Cardiac fibroblast (primary cell): Measurements from ENCODE around the gene G3BP1.
A peak's percentile ranks its signal among the peaks of the same experiment; 100 is the strongest.

ENCODE experiments used
- DNase-seq, 2 donors: peaks; one replicate each; pipeline versions ENCODE4 v3.0.0 to v3.0.0-alpha.2; 2010; ENCODE audit warnings: low read depth in 2 of 2
- H3K4me3 ChIP-seq, 2 donors: replicated peaks in 1 of 2; 1 replicate in 1 of 2; 2 replicates in 1 of 2; pipeline ENCODE4 v1.5.1; 2011; ENCODE audit warnings: low read depth in 2 of 2, low read length in 2 of 2, mild to moderate bottlenecking in 2 of 2, moderate library complexity in 1 of 2
- CTCF ChIP-seq: IDR thresholded peaks from one replicate; pipeline ENCODE4 v1.5.1; 2011; ENCODE audit warnings: low read depth, mild to moderate bottlenecking, low read length, inconsistent platforms

G3BP1 gene

GRCh38 chr5:151805414-151806223, 33.9 kb downstream of the G3BP1 start:
- no peak overlapping the region for H3K4me3 ChIP-seq
- no peak for TF ChIP-seq CTCF
- peak; percentile 51 to 81 for DNase-seq

- TF ChIP-seq CTCF = no peak
- H3K4me3 ChIP-seq = no peak overlapping the region
- DNase-seq = peak in 1 of 2 donors; percentile 55
Measured at GRCh38 chr5:151808451-151809169, 36.9 kb downstream of the G3BP1 start.

DNA sequence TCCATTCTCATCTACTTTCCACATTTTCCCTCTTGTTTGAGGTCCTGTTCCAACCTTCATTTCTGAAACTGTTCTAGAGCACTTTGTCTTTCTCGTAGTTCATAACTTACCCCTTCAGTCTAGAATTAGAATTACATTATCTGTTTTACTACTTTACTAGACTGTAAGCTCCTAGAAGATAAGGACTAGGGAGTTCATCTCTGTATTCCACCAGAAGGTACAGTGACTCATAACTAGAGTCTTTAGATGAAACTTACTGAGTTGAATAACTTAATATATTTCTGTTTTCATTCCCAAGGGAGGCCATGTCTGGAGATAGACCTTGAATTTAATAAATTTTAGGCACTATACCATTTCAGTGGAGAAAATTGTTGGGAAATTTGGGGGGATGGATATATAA, 38.7 kb downstream of the G3BP1 start:
- peak in 1 of 2 donors; percentile 48 for DNase-seq
- no peak overlapping the region for H3K4me3 ChIP-seq
- TF ChIP-seq CTCF = no peak

DNA sequence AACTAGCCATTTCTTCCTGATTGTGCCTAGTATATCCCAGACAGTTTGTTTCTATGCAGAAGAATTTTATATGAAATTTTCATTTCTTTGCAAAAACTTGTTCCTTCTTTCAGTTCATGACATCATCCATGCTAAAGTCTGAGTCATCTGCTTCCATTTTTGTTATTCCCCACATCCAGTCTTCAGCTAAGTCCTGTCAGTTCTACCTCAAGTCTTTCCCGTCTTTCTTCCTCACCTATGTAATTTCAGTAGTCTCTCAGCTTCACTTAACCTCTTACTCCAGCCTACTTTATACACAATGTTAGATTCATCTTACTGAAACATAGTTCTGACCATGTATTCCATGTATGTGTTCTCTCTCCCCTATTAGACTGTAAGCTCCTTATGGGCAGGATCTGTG, 39.1 kb downstream of the G3BP1 start:
- no peak overlapping the region for H3K4me3 ChIP-seq
- peak in 1 of 2 donors; percentile 43 for DNase-seq
- no peak for TF ChIP-seq CTCF

- peak; percentile 79 to 85 for DNase-seq
- TF ChIP-seq CTCF = no peak
- no peak overlapping the region for H3K4me3 ChIP-seq
Measured at GRCh38 chr5:151811593-151812321, 40.0 kb downstream of the G3BP1 start.

DNA sequence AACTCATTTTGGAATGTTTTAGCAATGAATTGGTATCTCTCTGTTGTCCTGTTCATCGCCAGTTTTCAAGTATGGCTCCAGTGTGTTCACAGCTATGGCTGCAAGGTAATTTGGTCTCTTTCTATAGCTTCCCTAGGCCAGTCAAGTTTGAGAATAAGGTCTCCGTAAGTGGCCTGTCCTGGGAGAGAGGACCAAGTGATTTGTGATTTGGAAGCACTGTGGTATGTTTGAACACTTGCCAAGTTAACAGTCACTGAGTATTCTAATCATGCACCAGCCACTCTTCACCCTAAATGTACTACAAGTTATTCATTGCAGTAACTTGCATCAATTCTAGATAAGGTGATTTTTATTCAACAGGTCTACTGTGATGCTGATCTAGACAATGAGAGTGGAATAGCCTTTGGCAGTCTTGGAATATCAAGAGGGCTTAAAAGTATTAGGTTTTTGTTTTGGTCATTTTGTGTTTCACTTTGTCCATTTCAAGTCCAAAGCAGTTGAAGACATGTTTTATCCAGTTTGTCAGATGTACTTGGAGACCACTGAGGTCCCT, 41.1 kb downstream of the G3BP1 start:
- no peak for TF ChIP-seq CTCF

More for the DNA sequence above, 41.1 kb downstream of the G3BP1 start:
- no peak overlapping the region for H3K4me3 ChIP-seq
- DNase-seq = peak; percentile 47 to 57
